Hepatocyte (in vitro differentiated cells): ENCODE data around the gene HID1.

Source experiments
- EZH2 ChIP-seq: fragments of 200-600 bp; sonication (generic); IDR thresholded peaks from 2 replicates; pipeline ENCODE4 v1.6.1; 2016; ENCODE audit warnings: antibody characterized with exemption, mild to moderate bottlenecking, borderline replicate concordance
- TF ChIP-seq, protein P1 (sequence below): fragments of 200-600 bp; sonication (generic); IDR thresholded peaks from 2 replicates; pipeline ENCODE4 v1.5.1; 2016; ENCODE audit warnings: antibody characterized with exemption, mild to moderate bottlenecking; ENCODE audit not compliant: poor library complexity

DNA sequence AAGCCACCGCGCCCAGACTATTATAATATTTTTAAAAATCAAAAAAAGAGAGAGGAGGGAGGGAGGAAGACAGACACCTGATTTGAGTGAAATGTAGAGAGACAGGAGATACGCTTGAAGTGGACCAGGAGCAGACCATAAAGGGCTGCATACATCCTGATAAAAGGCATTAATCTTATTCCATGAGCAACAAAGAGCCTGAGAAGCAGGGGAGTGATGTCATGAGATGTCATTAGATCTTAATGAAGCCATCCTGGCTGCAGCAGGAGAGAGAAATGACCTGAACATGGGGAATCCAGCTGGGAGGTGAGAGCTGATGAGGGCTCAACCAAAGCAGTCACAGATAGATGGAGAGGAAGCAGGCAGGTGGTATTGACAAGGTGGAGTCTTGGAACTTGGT is 5.2 kb upstream of the HID1 start:
- TF ChIP-seq, protein P1, sequence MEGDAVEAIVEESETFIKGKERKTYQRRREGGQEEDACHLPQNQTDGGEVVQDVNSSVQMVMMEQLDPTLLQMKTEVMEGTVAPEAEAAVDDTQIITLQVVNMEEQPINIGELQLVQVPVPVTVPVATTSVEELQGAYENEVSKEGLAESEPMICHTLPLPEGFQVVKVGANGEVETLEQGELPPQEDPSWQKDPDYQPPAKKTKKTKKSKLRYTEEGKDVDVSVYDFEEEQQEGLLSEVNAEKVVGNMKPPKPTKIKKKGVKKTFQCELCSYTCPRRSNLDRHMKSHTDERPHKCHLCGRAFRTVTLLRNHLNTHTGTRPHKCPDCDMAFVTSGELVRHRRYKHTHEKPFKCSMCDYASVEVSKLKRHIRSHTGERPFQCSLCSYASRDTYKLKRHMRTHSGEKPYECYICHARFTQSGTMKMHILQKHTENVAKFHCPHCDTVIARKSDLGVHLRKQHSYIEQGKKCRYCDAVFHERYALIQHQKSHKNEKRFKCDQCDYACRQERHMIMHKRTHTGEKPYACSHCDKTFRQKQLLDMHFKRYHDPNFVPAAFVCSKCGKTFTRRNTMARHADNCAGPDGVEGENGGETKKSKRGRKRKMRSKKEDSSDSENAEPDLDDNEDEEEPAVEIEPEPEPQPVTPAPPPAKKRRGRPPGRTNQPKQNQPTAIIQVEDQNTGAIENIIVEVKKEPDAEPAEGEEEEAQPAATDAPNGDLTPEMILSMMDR = no peak
- no peak for TF ChIP-seq EZH2
